Adipocyte (in vitro differentiated cells): ENCODE results near the gene ARHGAP29.
"Not testable (repeated sequence)": the region's sequence is repeated elsewhere in the genome, so short reads cannot be mapped to it uniquely, and the experiment has no call there.

Source experiments
- DNase-seq: peaks from one replicate; pipeline ENCODE4 v3.0.0-alpha.2; 2015; ENCODE audit warnings: low read depth
- H3K27me3 ChIP-seq: replicated peaks from 2 replicates; pipeline ENCODE4 v1.7.0; 2013; ENCODE audit warnings: mild to moderate bottlenecking, low read length, moderate library complexity; ENCODE audit not compliant: control insufficient read depth, insufficient read depth
- H3K36me3 ChIP-seq: 2 replicates; pipeline ENCODE4 v1.7.0; 2013; ENCODE audit warnings: low read length, mild to moderate bottlenecking, moderate library complexity; ENCODE audit not compliant: control insufficient read depth, insufficient read depth, severe bottlenecking
- H3K4me1 ChIP-seq: 2 replicates; pipeline ENCODE4 v1.7.0; 2013; ENCODE audit warnings: mild to moderate bottlenecking, low read length, moderate library complexity; ENCODE audit not compliant: control insufficient read depth, insufficient read depth
- H3K4me3 ChIP-seq: 2 replicates; pipeline ENCODE4 v1.7.0; 2013; ENCODE audit warnings: mild to moderate bottlenecking, low read length, moderate library complexity
- H3K9ac ChIP-seq: 2 replicates; pipeline ENCODE4 v1.7.0; 2013; ENCODE audit warnings: mild to moderate bottlenecking, low read length, moderate library complexity
- H3K9me3 ChIP-seq: 2 replicates; pipeline ENCODE4 v1.7.0; 2013; ENCODE audit warnings: mild to moderate bottlenecking, low read length, moderate library complexity; ENCODE audit not compliant: control insufficient read depth

The ARHGAP29 gene

DNA sequence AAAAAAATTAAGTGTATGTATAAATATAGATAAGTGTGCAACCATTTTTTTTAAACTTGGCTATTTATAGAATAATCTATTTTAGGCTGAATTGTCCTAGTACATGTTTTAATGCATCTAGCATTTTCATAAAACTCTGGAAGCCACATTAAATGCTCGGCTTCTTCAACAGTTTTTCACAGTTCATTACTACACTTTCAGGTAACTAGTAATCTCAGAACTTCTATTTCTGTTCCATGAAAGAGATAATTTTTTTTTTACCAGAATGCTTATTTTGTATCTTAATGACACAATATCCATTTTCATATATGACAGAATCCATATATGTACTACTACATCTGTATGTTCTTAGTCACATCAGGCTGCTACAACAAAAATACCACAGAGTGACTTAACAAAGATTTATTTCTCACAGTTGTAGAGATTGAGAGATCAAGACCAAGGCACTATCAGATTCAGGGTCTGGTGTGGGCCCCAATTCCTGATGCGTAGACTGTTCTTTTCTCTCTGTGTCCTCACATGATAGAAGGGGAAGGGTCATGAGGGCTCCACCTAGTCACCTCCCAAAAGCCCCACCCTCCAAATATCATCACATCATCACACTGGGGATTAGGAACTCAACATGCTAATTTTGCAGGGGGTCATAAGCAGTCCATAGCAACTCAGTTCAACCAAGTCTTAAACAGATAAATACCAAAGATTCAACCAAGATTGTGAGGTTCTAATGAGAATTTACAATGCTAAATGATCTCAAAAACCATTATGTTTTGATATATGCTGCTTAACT, 43.1 kb downstream of the ARHGAP29 start:
- peaks cover 71% of the 10 kb centered on the region for H3K36me3 ChIP-seq
- no peak for DNase-seq
- no peak overlapping the region for H3K4me3 ChIP-seq
- no peaks in the 10 kb centered on the region for H3K9me3 ChIP-seq
- no peak overlapping the region for H3K9ac ChIP-seq
- no peaks in the 10 kb centered on the region for H3K27me3 ChIP-seq
- H3K4me1 ChIP-seq = no peaks in the 10 kb centered on the region

DNA sequence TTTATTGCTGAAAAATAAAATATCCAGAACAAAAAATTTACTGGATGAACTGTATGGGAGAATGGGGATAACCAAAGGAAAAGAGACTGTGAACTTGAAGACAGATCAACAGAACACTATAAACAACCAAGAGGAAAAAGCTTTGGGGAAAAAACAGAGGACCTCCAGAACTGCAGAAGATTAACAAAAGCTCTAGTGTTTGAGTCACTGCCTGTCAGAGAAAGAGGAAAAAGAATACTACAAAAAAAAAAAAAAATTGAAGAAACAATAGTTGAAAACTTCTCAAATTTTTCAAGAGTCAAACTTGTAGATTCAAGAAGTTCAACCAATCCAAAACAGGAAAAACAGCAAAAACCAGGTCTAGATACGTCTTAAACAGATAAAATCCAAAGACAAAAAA, 44.3 kb downstream of the ARHGAP29 start:
- DNase-seq = peak; percentile 10
- no peak overlapping the region for H3K9ac ChIP-seq
- peaks cover 72% of the 10 kb centered on the region for H3K36me3 ChIP-seq
- no peaks in the 10 kb centered on the region for H3K9me3 ChIP-seq
- H3K4me1 ChIP-seq = no peaks in the 10 kb centered on the region
- H3K4me3 ChIP-seq = no peak overlapping the region
- H3K27me3 ChIP-seq = no peaks in the 10 kb centered on the region

DNA sequence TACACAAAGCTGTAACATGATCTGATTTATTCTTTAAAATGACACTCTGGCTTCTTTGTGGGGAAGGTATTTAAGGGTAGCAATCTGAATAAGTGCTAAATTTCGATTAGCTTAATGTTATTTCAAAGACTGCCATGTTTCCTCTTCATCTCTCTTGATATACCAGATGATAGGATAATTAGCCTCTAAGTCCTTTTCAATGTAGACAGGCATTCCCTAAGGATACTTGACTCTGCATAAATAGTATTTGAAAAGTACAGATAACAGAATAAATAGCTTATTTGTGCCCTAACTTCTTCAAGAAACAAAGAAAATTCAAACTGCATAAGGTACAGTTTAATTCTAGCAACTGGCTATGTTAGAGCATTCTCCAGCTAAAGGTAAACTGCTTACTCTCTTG, 46.2 kb downstream of the ARHGAP29 start:
- DNase-seq = no peak
- Histone ChIP-seq H3K4me3 (no peak overlapping the region), H3K27me3 (no peaks in the 10 kb centered on the region), H3K9me3 (no peaks in the 10 kb centered on the region), H3K4me1 (no peaks in the 10 kb centered on the region), H3K9ac (no peak overlapping the region), H3K36me3 (peaks cover 84% of the 10 kb centered on the region)

DNA sequence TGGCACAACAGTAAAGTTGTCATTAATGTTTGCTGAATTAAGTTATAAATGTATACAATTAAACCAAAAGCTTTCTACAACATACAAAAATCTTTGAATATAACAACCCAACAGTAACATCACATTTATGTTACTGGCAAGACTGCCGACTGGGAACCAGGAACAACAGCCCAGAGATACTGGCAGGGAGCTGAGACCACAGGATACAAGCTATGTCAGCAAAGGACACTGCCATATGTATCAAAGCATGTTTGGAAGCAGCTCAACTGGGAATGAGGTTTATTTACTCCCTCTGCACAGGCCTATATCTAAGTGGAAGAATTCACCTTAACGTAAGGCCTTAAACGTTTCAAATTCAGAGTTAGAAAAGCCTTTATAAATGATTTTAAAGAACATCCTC, 50.4 kb downstream of the ARHGAP29 start:
- H3K9me3 ChIP-seq = no peaks in the 10 kb centered on the region
- no peak for DNase-seq
- H3K4me1 ChIP-seq = no peaks in the 10 kb centered on the region
- H3K4me3 ChIP-seq = no peak overlapping the region
- peaks cover 99% of the 10 kb centered on the region for H3K36me3 ChIP-seq
- H3K9ac ChIP-seq = no peak overlapping the region
- H3K27me3 ChIP-seq = no peaks in the 10 kb centered on the region

DNA sequence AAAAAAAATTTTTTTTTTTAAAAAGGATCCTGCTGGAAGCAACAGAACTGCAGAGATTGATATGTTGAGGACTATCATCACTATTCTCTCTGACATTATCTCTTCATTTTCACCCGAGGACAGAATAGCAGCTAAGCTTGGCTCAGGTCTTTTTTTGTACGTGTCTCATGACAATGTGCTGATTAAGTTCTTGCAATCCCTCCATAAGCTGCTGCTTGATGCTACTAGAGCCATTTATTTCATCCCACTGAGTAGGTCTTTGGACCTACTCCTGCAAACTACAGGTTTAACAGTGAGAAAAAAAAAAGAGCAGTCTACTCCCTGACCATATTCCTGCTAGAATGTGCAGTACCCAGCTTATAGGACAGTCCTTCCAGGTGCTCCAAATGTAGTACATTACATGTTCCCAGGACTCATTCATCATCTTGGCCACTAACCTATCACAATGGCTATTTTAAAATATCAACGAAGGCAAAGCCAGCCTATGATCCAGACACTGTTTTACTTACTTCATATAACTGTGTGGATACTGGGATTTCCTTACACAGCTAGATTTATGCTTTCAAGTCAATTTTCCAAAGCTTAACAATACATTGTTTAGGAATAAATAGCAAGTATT, 54.1 kb downstream of the ARHGAP29 start:
- H3K4me3 ChIP-seq = no peak overlapping the region
- no peaks in the 10 kb centered on the region for H3K27me3 ChIP-seq
- no peak for DNase-seq
- H3K9ac ChIP-seq = no peak overlapping the region
- no peaks in the 10 kb centered on the region for H3K4me1 ChIP-seq
- H3K9me3 ChIP-seq = no peaks in the 10 kb centered on the region
- peaks cover 99% of the 10 kb centered on the region for H3K36me3 ChIP-seq

DNA sequence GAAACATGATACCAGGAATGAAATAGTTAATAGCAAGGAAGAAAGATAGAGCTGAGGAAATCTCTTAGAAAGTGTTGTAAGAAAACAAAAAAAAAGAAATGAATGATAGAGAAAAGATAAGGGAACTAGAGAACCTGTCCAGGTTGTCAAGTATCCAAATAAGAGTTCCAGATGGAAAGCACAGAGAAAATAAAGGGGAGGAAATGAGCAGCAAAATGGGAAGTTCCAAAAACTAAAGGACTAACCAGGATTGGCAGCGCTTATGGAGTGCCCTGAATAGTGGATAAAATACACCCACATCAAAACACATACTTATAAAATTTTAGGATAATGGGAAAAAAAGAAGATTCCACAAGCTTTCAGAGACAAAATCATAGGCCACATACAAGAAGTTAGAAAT, 55.2 kb downstream of the ARHGAP29 start:
- Histone ChIP-seq H3K27me3 (no peaks in the 10 kb centered on the region), H3K9ac (no peak overlapping the region), H3K4me1 (no peaks in the 10 kb centered on the region), H3K9me3 (no peaks in the 10 kb centered on the region), H3K36me3 (peaks cover 99% of the 10 kb centered on the region), H3K4me3 (no peak overlapping the region)
- DNase-seq = no peak

DNA sequence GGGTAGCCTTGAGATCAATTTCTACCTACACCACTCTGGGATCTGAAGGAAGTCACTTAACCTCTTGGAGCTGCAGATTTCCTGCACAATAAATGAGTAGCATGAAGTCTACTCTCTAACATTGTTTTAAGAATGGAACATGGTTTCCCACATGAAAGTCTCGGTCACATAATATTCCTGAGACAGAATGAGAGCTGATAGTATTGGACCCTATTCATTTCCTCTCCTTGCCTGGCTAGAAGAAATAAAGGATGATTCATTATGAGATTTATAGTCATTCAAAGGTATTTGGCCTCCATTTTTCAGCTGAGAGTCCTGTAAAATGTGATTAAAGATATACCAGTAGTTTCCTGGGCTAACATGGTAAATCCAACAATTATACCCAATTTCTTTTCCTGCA, 56.7 kb downstream of the ARHGAP29 start:
- H3K4me1 ChIP-seq = no peaks in the 10 kb centered on the region
- no peaks in the 10 kb centered on the region for H3K27me3 ChIP-seq
- no peak for DNase-seq
- H3K4me3 ChIP-seq = no peak overlapping the region
- no peaks in the 10 kb centered on the region for H3K9me3 ChIP-seq
- H3K36me3 ChIP-seq = peaks cover 99% of the 10 kb centered on the region
- no peak overlapping the region for H3K9ac ChIP-seq

DNA sequence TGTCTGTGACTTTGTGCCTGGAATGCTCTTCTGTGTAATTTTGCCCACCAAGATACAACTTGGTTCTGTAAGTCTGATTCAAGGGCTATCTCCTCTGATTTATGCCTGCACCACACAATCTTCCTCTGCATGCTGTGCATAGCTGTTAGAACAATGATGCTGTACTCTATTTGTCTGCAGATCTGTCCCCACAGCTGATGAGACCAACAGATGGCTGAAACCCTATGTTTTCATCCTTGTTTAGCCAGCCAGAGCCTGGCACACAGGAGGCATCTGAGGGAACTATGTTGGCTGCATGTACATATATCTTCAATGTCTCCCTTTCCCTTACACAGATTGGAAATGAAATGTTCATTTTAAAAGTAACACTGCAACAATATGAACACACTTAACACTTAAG, 58.5 kb downstream of the ARHGAP29 start:
- no peak for DNase-seq
- no peak overlapping the region for H3K9ac ChIP-seq
- no peaks in the 10 kb centered on the region for H3K4me1 ChIP-seq
- H3K36me3 ChIP-seq = peaks cover 98% of the 10 kb centered on the region
- no peaks in the 10 kb centered on the region for H3K27me3 ChIP-seq
- H3K4me3 ChIP-seq = no peak overlapping the region
- H3K9me3 ChIP-seq = no peaks in the 10 kb centered on the region

DNA sequence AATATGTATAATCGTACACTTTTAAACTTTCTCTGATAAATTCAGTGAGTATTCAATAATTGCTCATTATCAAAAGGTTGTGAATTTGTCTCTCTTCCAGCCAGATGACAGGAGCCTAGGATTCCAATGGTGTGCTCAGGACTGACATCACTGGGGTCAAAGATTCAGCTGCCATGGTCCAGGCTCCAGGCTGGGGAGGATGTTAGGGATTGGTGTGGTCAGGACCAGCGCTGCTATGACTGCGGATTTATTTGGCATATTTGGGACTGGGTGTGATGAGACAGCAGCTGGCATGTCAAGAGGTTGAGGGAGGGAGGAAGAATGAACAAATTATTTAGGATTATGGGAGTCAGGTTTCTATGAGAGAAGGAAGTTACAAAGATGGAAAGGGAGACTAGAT, 68.3 kb downstream of the ARHGAP29 start:
- no peak overlapping the region for H3K4me3 ChIP-seq
- no peaks in the 10 kb centered on the region for H3K4me1 ChIP-seq
- DNase-seq = no peak

DNA sequence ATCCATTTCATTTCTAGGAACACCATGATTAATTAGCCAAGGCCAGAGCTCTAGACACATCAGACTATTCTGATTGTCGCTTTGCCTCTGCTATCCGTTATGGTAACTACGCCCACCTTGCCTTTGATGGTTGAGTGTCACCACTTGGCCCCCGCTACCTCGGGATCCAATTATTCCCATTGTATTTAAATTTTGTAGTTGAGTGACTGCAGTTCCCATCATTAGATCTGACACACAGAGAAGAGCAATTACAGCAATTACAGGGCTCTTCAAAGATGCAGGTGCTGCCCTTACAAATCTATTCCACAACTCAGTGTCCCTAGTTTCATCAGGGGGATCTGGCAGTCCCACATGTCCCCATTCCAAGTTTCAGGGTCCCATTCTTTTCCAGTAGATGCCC, 71.5 kb downstream of the ARHGAP29 start:
- peaks cover 3% of the 10 kb centered on the region for H3K4me1 ChIP-seq
- H3K27me3 ChIP-seq = no peaks in the 10 kb centered on the region
- DNase-seq = no peak
- no peak overlapping the region for H3K9ac ChIP-seq
- no peak overlapping the region for H3K4me3 ChIP-seq
- H3K36me3 ChIP-seq = peaks cover 21% of the 10 kb centered on the region
- peaks cover 4% of the 10 kb centered on the region for H3K9me3 ChIP-seq

More for the DNA sequence above, 68.3 kb downstream of the ARHGAP29 start:
- Histone ChIP-seq H3K9ac (no peak overlapping the region), H3K27me3 (no peaks in the 10 kb centered on the region), H3K9me3 (peaks cover 4% of the 10 kb centered on the region), H3K36me3 (peaks cover 53% of the 10 kb centered on the region)

DNA sequence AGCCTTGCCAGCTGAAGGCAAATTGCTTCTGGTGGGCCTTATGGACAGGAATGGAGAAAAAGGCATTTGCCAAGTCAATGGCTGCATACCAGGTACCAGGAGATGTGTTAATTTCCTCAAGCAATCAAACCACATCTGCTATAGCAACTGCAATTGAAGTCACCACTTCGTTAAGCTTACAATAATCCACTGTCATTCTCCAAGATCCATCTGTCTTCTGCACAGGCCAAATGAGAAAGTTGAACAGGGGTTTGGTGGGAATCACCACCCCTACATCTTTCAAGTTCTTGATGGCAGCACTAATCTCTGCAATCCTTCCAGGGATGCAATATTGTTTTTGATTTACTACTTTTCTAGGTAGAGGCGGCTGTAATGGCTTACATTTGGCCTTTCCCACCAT, 72.5 kb downstream of the ARHGAP29 start:
- H3K36me3 ChIP-seq = peaks cover 11% of the 10 kb centered on the region
- not testable (repeated sequence) for H3K9ac ChIP-seq, DNase-seq, H3K9me3 ChIP-seq, H3K4me3 ChIP-seq, H3K27me3 ChIP-seq, H3K4me1 ChIP-seq
